ENCODE measurements around the gene KLHL29. TPM values are rescaled to one million over a fixed set of nuclear protein-coding genes. Genes with fewer than 3 reads are reported as not detected.

The KLHL29 gene
- total and polyA plus RNA-seq, 2 experiments from 2014 or later, result 1.5 to 6.5 TPM

DNA sequence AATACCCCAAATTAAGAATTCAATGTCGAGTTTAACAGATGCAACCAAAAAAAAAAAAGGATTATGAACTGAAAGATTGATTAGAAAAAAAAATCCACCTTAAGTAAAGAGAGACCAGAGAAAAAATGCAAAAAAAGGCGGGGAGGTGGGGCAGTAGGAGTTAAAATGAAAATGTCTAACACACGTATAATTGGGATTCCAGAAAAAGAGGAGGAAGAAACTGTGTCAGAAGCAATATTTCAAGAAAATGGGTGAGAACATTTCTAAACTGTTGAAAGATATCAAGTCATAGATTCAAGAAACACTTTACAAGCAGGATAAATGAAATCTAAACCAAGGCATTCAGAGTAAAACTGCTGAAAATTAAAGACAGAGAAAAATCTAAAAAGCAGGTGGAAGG lies 226.9 kb downstream of the KLHL29 start:
- H4K20me1 ChIP-seq (replicated peaks; ENCODE audit: insufficient read depth), result no peaks in the 10 kb centered on the region
- Mint-ChIP-seq H3K27me3 (ENCODE audit: insufficient read depth, low read depth, poor library complexity) (peaks cover 7% of the 10 kb centered on the region), H3K27ac (no peak overlapping the region), H3K4me1 (peaks cover 34% of the 10 kb centered on the region), H3K9me3 (peaks cover 33% of the 10 kb centered on the region), H3K36me3 (ENCODE audit: low read depth) (peaks cover 31% of the 10 kb centered on the region), H3K4me3 (no peak overlapping the region)
- H3F3A ChIP-seq (replicated peaks; ENCODE audit: low read depth), result no peaks in the 10 kb centered on the region
- H2AFZ ChIP-seq, result no peak overlapping the region
- no peak overlapping the region for H3K4me3 ChIP-seq
- no peaks in the 10 kb centered on the region for H3K27me3 ChIP-seq (ENCODE audit: insufficient read depth)
- ATAC-seq (no peak), DNase-seq (ENCODE audit: low spot score) (no peak)
- H3K27ac ChIP-seq (ENCODE audit: low read depth), result no peak overlapping the region
- H3K4me2 ChIP-seq, result no peak overlapping the region
- peaks cover 19% of the 10 kb centered on the region for H3K4me1 ChIP-seq (ENCODE audit: insufficient read depth)
- no peaks in the 10 kb centered on the region for H3K79me2 ChIP-seq (replicated peaks; ENCODE audit: insufficient read depth)
- TF ChIP-seq ZNF114 (CRISPR knock-in tag; IDR thresholded peaks at IDR 0.05) (no peak), POLR2AphosphoS5 (IDR thresholded peaks at IDR 0.05; ENCODE audit: low read depth) (no peak)
- peaks cover 7% of the 10 kb centered on the region; the same call in 1 of the 2 replicates for H3K9me2 ChIP-seq (ENCODE audit: insufficient read depth)
- no peaks in the 10 kb centered on the region; the same call in 1 of the 2 replicates for H3K36me3 ChIP-seq (ENCODE audit: insufficient read depth)

DNA sequence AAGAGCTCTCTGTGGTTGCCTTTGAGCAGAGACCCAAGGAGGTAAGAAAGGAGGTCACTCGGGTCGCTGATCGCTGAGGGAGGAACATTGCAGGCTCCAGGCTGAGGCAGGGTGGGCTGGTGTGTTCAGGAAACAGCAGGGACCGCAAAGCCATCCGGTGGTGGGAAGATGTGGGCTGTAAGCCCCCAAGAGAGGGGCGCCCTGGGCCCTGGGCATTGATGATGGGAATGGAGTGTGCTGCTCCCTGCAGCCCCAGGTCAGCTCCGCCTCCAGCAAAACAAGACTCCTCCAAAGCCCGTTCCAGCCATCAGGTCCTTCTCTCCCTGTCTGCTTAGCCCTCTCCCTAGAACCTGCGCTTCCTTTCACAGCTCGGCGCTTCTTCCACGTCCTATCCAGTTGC lies 229.7 kb downstream of the KLHL29 start:
- Histone ChIP-seq H3K27me3 (ENCODE audit: insufficient read depth) (no peaks in the 10 kb centered on the region), H3K4me2 (no peak overlapping the region), H3K4me3 (no peak overlapping the region), H3K9me2 (ENCODE audit: insufficient read depth) (0 out of 2 replicates have a peak, but pooled peaks cover 6% of the 10 kb centered on the region), H4K20me1 (replicated peaks; ENCODE audit: insufficient read depth) (no peaks in the 10 kb centered on the region), H3F3A (replicated peaks; ENCODE audit: low read depth) (no peaks in the 10 kb centered on the region), H3K79me2 (replicated peaks; ENCODE audit: insufficient read depth) (no peaks in the 10 kb centered on the region), H3K4me1 (ENCODE audit: insufficient read depth) (no peaks in the 10 kb centered on the region), H3K27ac (ENCODE audit: low read depth) (no peak overlapping the region), H2AFZ (no peak overlapping the region), H3K36me3 (ENCODE audit: insufficient read depth) (no peaks in the 10 kb centered on the region; the same call in 1 of the 2 replicates)
- Mint-ChIP-seq H3K9me3 (peaks cover 23% of the 10 kb centered on the region), H3K27ac (no peak overlapping the region), H3K27me3 (ENCODE audit: insufficient read depth, low read depth, poor library complexity) (peaks cover 6% of the 10 kb centered on the region), H3K4me1 (peaks cover 19% of the 10 kb centered on the region), H3K4me3 (no peak overlapping the region; the same call in 2 of the 3 replicates), H3K36me3 (ENCODE audit: low read depth) (peaks cover 22% of the 10 kb centered on the region)
- ATAC-seq (peak; percentile 78), DNase-seq (ENCODE audit: low spot score) (peak; percentile 25)
- TF ChIP-seq ZNF114 (CRISPR knock-in tag; IDR thresholded peaks at IDR 0.05) (no peak), JUNB (IDR thresholded peaks at IDR 0.05; ENCODE audit: unreplicated experiment) (no peak)

DNA sequence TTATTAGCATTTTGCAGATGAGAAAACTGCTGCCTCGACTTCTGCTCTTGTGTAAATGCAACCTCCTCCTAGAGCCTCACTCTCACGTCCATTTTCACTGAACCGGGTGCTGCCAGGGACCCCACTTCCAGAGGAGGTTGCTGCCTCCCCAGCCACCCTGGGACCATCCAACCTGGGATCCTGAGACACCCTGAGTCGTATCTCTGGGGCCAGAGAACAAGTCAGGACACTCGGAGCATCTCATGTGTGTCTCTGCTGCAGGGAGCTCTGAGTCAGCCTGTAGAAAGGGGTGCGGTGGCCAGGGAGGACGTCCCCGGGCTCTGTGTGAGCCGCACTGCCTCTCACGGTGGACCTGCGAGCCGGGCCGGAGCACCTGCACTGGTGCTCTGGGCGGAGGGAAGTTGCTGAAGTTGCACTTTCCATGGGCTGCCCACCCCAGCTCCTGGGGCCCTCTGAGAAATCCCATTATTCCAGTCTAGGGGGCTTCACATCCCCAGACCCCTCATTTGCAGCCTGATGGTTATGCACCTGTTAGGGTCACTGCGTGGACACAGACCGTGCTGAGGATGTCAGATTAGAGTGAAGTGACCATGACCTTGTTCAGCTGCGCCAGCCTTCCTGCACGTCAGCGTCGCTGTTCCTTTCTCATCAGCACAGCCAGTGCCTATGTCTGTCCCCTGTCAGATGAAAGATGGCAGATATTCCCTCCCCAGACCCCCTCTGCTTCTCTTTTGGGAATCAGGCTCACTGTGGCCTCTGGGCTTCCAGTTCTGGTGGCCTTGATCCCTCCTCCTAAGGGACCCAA lies 230.4 kb downstream of the KLHL29 start:
- no peaks in the 10 kb centered on the region for H4K20me1 ChIP-seq (replicated peaks; ENCODE audit: insufficient read depth)
- H3K4me1 Mint-ChIP-seq, result peaks cover 24% of the 10 kb centered on the region
- no peak overlapping the region for H3K27ac Mint-ChIP-seq
- peaks cover 22% of the 10 kb centered on the region for H3K9me3 Mint-ChIP-seq
- H2AFZ ChIP-seq, result no peak overlapping the region
- H3K4me2 ChIP-seq, result no peak overlapping the region
- no peak for DNase-seq (ENCODE audit: low spot score)
- no peak overlapping the region for H3K4me3 Mint-ChIP-seq
- H3K36me3 ChIP-seq (ENCODE audit: insufficient read depth), result no peaks in the 10 kb centered on the region; the same call in 1 of the 2 replicates
- no peak for TF ChIP-seq CREB1 (CRISPR knock-in tag; IDR thresholded peaks at IDR 0.05; ENCODE audit: low read depth)
- TF ChIP-seq, protein P1, sequence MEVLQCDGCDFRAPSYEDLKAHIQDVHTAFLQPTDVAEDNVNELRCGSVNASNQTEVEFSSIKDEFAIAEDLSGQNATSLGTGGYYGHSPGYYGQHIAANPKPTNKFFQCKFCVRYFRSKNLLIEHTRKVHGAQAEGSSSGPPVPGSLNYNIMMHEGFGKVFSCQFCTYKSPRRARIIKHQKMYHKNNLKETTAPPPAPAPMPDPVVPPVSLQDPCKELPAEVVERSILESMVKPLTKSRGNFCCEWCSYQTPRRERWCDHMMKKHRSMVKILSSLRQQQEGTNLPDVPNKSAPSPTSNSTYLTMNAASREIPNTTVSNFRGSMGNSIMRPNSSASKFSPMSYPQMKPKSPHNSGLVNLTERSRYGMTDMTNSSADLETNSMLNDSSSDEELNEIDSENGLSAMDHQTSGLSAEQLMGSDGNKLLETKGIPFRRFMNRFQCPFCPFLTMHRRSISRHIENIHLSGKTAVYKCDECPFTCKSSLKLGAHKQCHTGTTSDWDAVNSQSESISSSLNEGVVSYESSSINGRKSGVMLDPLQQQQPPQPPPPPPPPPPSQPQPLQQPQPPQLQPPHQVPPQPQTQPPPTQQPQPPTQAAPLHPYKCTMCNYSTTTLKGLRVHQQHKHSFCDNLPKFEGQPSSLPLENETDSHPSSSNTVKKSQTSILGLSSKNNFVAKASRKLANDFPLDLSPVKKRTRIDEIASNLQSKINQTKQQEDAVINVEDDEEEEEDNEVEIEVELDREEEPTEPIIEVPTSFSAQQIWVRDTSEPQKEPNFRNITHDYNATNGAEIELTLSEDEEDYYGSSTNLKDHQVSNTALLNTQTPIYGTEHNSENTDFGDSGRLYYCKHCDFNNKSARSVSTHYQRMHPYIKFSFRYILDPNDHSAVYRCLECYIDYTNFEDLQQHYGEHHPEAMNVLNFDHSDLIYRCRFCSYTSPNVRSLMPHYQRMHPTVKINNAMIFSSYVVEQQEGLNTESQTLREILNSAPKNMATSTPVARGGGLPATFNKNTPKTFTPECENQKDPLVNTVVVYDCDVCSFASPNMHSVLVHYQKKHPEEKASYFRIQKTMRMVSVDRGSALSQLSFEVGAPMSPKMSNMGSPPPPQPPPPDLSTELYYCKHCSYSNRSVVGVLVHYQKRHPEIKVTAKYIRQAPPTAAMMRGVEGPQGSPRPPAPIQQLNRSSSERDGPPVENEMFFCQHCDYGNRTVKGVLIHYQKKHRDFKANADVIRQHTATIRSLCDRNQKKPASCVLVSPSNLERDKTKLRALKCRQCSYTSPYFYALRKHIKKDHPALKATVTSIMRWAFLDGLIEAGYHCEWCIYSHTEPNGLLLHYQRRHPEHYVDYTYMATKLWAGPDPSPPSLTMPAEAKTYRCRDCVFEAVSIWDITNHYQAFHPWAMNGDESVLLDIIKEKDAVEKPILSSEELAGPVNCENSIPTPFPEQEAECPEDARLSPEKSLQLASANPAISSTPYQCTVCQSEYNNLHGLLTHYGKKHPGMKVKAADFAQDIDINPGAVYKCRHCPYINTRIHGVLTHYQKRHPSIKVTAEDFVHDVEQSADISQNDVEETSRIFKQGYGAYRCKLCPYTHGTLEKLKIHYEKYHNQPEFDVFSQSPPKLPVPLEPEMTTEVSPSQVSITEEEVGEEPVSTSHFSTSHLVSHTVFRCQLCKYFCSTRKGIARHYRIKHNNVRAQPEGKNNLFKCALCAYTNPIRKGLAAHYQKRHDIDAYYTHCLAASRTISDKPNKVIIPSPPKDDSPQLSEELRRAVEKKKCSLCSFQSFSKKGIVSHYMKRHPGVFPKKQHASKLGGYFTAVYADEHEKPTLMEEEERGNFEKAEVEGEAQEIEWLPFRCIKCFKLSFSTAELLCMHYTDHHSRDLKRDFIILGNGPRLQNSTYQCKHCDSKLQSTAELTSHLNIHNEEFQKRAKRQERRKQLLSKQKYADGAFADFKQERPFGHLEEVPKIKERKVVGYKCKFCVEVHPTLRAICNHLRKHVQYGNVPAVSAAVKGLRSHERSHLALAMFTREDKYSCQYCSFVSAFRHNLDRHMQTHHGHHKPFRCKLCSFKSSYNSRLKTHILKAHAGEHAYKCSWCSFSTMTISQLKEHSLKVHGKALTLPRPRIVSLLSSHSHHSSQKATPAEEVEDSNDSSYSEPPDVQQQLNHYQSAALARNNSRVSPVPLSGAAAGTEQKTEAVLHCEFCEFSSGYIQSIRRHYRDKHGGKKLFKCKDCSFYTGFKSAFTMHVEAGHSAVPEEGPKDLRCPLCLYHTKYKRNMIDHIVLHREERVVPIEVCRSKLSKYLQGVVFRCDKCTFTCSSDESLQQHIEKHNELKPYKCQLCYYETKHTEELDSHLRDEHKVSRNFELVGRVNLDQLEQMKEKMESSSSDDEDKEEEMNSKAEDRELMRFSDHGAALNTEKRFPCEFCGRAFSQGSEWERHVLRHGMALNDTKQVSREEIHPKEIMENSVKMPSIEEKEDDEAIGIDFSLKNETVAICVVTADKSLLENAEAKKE (CRISPR knock-in tag; IDR thresholded peaks at IDR 0.05), result no peak
- no peak for TF ChIP-seq POLR2AphosphoS5 (IDR thresholded peaks at IDR 0.05; ENCODE audit: low read depth)
- TF ChIP-seq, protein P2, sequence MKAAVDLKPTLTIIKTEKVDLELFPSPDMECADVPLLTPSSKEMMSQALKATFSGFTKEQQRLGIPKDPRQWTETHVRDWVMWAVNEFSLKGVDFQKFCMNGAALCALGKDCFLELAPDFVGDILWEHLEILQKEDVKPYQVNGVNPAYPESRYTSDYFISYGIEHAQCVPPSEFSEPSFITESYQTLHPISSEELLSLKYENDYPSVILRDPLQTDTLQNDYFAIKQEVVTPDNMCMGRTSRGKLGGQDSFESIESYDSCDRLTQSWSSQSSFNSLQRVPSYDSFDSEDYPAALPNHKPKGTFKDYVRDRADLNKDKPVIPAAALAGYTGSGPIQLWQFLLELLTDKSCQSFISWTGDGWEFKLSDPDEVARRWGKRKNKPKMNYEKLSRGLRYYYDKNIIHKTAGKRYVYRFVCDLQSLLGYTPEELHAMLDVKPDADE (IDR thresholded peaks at IDR 0.05), result no peak
- H3K36me3 Mint-ChIP-seq (ENCODE audit: low read depth), result peaks cover 20% of the 10 kb centered on the region
- H3K27me3 ChIP-seq (ENCODE audit: insufficient read depth), result no peaks in the 10 kb centered on the region
- ATAC-seq, result no peak; the same call in 2 of the 3 replicates
- H3F3A ChIP-seq (replicated peaks; ENCODE audit: low read depth), result no peaks in the 10 kb centered on the region
- H3K4me1 ChIP-seq (ENCODE audit: insufficient read depth), result no peaks in the 10 kb centered on the region
- no peak overlapping the region for H3K4me3 ChIP-seq
- no peaks in the 10 kb centered on the region for H3K79me2 ChIP-seq (replicated peaks; ENCODE audit: insufficient read depth)
- H3K27ac ChIP-seq (ENCODE audit: low read depth), result no peak overlapping the region
- H3K9me2 ChIP-seq (ENCODE audit: insufficient read depth), result no peaks in the 10 kb centered on the region
- H3K27me3 Mint-ChIP-seq (ENCODE audit: insufficient read depth, low read depth, poor library complexity), result peaks cover 7% of the 10 kb centered on the region
